HK-2 (cell line): ENCODE measurements around the gene S100A10.

Experiments
- DNase-seq: peaks from one replicate; pipeline ENCODE4 v3.0.0-alpha.2; 2018; ENCODE audit not compliant: unreplicated experiment

S100A10 gene, protein sequence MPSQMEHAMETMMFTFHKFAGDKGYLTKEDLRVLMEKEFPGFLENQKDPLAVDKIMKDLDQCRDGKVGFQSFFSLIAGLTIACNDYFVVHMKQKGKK

DNA sequence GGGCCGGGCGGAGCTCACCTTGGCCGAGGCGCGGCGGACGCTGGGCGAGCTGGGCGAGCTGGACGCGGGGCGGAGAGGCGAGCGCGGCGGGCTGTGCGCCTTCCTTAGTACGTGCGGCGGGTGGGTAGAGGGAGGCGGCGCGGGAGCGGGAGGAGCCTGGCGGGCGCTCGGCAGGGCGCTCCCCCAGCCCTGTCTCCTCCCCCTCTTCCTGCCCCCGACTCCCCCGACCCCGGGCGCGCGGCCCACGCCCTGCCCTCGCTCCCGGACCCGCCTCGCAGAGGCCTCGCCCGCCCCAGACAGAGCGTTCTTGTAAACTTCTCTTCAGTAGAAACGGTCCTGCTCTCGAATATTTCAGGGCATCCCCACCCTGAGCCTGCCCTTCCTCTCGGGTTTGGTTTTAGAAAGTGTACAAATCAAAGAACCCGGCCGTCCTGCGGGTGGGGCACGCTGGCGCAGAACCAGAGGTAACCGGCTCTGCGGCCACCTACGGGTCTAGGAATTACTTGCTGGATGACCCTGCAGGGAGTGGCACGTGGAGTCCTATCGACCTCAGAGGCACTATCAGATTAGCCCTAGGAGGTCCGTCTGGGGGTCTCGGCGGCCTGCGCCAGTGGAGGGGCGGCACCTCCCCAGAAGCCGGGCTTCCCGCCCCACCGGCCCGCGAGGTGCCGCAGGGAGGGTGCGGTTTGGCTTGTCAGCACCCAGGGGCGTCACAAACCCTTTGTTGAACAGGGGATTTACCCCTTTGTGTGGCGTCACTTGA, at the start of gene S100A10:
Gene S100A10, minus strand, starts transcription at position 126 of the 763 bp plus-strand sequence. CDS start 7,629 bp downstream, outside the sequence.
- DNase-seq: peak; percentile 82

DNA sequence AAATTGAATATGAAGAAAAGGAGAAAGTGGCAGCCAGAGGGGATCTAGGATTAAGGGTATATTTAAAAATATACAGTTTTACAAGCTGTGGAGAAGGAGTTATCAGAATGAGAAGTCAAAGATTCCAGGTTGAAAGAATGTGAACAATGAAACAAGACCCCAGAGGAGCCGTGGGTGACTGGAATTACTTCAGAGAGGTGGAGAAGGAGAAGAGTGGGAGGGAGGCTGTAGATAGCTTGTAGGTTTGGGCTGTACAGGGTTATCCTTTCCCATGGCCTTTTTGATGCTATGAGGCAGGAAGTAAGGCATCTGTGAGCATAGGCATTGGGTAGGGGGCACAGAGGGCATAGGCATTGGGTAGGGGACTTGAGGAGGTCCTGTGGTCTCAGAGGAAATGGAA, 48.4 kb upstream of the S100A10 start:
- no peak for DNase-seq

DNA sequence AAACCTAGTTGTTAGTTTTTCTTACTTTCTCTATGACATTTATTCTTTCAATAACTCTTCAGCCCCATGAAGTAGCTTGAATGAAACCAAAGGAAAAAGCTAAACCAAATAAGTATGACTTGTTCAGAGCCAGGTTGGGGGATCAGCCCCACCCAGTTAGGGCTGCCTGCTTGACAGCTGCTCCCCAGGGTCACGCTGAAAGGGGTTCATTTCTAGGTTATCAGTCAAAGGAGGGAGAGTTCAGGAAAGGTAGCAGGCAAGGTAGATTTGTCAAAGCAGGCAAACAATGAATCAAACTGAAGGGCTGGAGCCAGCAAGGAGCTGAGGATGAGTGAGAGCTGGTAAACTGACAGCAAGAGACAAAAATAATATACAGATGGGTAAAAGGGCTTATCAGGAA, 46.2 kb upstream of the S100A10 start:
- no peak for DNase-seq

DNA sequence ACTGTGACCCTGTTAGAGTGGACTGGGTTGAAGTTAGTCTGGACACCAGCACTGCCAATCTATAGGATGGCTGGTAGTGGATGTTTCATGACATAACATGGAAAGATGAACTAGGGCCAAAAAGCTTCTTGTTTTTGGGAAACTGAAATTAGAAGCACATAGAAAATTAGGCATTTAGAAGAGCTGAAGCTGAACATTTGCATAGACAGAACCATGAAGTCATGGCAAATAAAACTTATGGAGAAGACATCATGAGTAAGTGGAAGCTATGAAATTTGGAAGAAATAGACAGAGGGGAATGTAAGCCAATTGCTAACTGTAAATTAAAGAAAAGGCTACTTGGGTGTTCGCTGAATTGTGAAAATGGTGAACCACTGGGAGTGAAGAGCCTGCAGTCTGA, 45.8 kb upstream of the S100A10 start:
- DNase-seq: no peak

DNA sequence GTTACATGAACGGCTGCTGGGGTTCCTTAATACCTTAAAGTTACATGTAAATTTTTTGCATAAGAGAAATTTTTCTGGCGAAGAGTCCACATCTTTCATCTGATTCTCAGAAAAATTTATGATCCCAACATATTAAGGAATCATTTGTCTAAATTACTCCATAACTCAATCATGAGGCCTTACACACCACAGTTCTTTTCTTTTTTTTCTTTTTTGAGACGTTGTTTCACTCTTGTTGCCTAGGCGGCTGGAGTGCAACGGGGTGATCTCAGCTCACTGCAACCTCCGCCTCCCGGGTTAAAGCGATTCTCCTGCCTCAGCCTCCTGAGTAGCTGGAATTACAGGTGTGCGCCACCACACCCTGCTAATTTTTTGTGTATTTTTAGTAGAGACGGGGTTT, 45.2 kb upstream of the S100A10 start:
- DNase-seq: no peak

DNA sequence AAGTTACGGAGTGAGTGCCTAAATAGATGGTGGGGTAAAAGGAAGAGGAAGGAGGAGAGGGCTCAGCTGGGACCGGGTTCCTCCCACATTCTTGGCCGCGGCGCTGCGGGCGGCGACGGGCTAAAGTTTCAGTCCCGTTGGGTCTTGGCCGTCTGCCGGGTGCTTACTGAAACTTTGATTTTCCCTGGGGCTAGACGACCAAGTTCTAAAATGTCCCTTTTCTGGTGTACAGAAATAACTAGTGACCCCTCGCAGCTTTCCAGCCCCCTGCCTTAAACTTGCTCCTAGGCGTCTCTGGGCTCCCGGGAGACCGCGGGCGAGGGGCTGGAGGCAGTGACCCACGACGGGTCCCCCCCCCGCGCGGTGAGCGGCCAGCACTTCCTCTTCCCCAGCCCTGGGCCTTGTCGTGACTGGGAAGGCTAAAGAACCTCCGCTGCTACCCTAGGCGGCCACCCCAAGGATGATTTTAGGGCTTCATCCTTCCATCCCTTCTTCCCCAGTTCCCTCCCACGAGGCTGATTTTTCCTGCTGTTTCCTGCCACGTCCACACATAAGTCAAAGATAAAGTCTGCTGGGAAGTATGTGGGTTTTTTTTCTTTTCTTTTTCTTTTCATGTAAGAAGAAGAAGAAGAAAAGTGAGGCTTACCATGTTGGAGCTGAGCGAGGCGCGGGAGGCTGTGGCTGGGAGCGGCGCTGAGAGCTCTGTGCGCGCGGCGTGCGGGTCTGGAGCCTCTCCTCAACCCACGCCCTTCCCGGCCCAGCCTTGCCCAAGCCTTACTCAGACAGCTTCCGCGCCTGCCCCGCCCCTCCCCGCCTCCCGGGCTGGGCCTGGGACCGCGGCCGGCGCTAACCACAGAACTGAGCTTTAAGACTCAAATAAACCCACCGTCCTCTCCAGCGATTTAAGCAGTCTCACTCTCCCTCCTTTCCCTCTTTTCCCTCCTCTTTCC, 42.9 kb upstream of the S100A10 start, which contains the start of gene S100A11:
Gene S100A11, minus strand, starts transcription at position 738 of the 950 bp plus-strand sequence. Its CDS starts 89 bp downstream, at position 649.
- peak; percentile 85 for DNase-seq

DNA sequence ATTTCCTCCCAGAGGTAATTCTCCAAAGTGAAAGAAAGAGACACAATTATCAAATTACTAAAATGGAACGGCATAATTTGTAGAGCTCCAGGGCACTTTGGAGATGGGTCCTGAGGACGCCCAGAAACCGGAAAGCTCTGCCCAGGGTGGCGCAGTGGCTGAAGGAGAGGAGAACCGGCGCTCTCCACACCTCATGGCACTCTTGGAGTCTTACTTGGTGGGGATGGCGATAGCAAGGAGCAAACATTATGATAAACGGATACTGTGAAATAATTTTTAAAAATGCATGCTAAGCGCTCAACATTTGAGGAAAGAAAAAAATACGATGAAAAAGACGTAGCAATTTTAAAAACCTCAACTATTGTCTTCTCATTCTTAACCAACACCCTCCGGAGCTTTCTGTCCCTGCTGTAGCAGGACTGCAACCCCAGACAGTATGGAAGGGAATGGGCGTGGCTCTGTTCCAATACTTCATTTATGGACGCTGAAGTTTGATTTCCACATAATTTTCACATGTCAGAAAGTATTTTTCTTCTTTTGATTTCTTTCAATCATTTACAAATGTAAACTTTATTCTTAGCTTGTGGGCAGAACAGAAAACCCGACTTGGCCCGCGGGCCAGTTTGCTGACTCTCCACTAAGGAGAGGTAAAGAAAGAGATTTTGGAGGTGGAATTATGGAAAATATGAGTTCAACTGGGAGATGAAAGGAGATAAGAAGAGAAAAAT, 42.0 kb upstream of the S100A10 start:
- peak; percentile 13 for DNase-seq

DNA sequence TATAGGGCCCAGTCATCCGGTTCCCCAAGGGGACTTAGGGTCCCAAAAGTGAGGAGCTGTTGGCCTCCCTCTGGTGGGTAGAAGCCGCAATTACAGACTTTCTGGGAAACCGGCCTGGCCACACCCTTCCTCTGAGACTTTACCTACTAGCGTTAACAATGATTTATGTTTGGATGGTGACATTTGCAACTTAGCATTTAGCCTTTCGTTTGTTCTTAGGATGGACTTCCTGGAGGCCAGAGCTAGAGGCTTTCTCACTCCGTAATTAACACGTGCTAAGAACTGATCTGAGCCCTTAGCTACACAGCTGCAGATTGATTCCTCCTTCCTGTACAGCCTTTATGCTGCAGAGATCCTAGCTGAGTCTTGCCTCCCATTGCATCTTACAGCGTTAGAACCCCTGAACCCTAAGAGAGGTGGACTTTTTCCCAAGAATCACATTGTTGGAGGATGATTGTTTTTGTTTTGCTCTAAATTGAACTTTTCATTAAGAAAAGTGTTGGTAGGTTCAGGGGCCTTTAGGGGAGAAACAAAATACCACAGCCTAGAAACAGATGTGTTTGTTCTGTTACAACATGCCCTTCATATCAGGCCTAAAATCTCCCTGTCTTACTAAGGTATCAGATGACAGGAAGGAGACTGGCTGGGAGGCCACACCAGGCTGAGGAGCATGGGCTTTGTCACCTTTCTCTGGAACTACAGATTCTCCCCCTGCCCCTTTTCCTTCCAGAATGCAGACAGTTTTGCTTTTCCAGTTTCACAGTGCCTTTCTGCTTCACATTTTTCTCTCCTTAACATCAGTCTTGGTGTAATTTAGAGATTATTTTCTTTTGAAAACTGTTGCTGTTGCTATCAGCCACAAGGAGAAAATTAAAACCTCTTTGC, 41.2 kb upstream of the S100A10 start:
- DNase-seq: peak; percentile 73

DNA sequence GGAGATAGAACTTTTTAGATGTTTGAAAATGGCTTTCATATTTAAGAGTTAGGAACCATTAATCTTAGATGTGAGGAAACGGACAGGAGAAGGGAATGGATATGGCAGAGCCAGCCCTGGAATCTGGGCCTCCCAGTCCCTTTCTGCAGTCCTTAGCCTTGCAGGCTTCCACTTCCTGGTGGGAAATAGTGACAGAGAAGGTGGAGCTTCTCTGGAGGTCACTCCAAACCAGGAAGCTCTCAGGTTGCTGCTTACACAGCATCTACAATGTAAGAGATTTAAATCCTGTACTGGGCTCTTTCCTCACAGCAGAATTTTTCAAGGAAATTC, 40.6 kb upstream of the S100A10 start:
- DNase-seq: no peak

DNA sequence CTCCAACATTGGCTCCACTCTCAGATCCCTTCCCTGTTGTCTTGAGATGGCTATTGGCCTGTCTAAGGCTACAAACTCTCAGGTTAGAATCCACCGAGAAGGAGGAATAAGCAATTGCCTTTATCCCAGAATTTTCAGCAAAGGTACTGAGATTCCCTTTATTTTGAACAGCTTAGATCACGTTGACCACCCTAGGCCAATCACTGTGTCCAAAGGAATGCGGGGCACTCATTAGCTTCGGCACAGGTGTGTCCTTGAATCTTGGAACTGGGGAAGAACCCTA, 36.2 kb upstream of the S100A10 start:
- no peak for DNase-seq

DNA sequence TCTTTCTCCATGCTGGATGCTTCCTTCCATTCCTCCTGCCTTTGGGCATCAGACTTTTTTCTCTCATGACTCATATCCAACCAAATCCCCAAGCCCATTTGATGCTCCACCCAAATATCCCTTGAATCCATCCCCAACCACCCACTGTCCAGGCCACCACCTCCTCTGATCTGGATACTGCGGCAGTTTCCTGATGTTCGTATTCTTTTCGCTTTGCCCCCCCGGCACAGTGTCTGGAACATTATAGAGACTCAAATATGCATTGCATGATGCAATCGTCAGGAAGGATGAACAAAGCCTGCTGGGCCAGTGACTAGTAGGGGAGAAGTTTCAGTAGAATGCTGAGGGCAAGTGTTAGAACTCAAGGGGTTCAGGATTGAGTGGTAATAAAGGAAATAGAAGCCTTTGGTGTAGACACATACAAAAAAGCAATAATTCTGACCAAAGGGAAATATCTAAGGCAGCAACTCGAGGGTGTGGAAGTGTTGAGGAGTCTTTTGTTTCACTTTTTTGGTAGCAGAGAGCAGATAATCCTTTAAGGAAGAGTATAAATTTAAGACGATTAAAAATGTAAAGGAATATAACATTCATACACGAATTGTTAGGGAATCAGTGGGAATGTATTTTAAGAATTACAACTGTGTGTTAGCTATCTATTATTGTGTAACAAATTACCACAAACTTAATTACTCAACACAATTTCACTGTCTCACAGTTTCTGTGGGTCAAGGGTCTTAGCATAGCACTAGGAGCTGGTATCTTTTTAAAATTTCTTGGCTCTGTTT, 35.7 kb upstream of the S100A10 start:
- no peak for DNase-seq

DNA sequence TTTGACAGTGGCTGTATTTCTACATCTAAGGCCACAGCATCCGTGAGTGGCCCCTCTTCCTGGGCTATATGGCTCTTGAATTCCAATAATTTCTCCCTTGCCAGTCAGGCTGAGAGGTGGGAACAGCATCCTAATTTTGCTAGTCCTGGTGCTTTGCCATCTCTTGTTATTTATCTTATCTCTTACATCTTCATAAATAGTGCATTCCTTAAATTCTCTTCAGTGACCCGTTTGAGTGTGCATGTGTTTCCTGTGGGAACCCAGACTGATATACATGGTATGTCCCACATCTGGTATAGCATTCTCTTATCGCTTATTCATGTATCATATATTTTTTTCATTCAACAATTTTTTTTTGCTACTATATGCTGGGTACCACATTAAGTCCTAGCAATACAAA, 33.2 kb upstream of the S100A10 start:
- no peak for DNase-seq

DNA sequence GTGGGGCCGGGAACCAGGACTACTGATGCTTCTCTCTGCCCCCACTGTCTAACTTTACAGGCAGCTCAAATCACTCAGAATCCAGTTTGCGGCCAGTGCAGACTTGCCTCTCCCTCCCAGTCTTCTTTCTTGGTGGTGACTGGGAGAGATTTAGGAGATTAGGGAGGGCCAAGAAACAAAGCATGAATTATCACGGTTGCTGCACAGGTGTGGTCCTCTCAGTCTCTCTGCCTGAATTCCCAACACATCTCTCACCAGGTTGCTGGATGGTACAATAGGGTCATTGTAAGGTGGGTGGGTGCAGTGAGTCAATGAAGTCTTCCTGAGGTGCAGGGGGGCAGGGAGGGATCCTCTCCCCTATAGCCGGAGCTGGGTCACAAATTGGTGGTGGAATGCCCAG, 30.6 kb upstream of the S100A10 start:
- DNase-seq: no peak

DNA sequence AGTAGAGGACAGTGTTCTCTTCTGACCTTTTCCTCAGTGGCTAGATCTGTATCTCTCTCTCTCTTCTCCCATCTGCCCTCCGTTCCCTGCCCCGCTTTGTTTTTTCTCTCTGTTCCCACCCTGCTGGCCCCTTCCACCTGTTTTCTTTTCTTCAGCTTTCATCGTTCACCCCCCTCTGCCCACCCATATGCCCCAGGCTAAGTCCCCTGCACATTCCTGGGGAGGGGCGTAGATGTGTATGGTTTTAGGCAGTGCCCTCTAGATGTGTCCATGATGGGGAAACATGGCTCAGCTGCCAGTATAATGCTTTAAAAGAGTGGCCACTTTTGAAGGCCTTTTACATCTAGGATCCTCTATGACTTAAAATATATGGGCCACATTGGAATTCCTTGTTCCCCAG, 29.6 kb upstream of the S100A10 start:
- no peak for DNase-seq

DNA sequence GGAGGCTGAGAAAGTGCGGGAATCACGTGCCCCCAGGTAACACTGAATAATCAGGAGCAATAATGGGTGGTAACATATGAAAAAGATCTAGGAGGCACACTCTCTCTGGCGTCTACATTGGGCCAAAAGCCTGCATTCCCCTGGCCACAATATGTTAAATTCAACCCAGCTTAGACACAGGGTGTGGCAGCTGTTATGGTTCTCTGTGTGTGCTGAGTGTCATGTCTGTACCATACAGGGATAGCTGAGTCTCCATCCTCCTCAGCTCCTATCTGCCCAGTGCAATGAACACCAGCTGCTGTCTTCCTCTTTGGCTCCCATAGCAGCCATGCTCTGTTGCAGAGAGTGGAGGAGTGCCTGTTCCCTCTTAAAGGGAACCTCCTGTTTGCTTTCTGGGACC, 28.8 kb upstream of the S100A10 start:
- no peak for DNase-seq

DNA sequence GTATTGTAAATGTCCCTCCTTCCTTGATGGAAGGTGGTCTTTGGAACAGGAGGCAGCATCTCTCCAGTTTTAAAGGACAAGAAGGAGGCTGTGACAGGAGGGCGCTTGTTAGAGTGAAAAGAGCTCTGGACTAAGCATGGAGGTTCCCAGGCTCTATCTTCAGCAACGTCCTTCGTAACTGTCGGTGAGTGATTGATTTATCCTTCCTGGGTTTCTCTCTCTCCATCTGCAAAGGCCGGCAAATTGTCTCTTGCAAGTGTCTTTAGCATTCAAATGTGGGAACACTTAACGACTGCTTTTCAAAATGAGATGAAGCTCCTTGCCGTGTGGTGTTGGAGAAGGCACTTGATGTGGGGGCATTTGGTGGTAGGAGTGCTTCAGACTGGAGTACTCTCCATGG, 27.9 kb upstream of the S100A10 start:
- no peak for DNase-seq

DNA sequence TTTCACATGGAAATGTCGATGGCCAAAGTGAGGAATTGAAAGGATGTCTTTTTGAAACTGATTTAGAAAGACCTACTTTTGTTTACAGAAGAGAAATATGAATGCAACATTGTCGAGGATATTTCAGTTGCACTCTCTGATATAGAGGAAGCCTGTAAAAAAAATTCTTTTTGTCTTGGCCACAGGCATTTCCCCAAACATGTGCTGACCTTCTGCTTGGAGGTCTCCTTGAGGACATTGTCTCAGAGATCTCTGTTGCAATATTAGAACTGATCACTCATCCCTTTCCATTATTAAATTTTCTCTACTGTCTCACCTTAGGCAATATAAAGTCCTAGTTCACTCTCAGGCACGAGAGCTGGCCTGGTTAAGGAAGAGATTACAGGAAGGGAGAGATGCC, 27.2 kb upstream of the S100A10 start:
- DNase-seq: no peak

DNA sequence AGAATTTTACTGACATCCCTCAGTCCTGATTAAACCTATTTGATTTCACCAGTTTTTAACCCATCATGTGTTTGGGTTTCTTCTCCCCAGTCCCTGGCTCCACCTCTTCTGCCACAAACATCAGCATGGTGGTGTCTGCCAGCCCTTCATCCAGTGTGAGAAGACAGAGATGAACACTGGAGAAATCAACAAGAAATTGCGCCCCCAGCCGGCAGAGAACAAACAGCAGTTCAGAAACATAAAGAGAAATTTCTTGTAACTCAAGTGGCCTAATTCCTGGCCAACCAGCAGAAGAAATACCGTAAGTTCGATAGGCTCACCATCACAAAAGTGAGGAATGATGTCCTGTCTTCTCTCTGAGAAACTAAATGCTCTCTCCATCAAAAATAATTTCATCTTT, 24.9 kb upstream of the S100A10 start:
- DNase-seq: no peak

DNA sequence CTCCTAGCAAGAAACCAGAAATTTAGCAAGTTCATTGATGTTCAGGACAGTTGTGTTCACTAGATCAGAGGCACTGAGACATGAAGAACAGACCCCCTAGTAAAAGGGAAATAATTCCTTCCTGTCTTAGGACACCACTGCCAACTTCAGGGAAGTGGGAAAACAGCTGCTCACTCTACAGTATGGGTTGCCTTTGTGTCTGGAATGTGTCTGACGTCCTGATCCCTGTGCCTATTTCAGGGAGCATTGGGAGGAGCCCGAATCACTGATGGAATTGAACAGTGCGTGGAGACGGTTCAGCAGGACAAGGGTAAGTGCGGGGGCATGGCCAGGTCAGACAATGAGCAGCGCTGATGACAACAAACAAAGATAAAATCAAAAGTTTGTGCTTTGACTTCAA, 22.1 kb upstream of the S100A10 start:
- no peak for DNase-seq

DNA sequence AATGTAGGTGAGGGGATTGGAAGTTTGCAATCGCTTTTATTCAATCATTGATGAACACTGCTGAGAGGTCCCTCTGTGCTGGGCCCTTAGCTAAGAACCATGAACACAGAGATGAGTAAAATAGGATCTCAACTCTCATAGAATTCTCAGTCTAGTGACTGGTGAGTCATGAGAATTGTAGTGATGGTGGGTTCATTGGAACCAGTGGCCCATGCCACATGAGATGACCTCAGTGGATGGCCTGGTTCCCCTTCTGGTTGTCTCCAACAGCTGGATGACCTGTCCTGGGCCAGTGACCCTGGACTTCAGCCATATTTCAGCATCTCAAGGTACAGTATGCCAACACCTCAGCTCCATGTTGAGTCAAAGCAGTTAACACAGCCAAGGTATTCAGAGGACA, 21.3 kb upstream of the S100A10 start:
- DNase-seq: no peak
